Measurements from ENCODE around the gene COL10A1.

The COL10A1 gene

GRCh38 chr6:116073765-116074440 is 52.0 kb downstream of the COL10A1 start:
- TF ChIP-seq, protein P1, sequence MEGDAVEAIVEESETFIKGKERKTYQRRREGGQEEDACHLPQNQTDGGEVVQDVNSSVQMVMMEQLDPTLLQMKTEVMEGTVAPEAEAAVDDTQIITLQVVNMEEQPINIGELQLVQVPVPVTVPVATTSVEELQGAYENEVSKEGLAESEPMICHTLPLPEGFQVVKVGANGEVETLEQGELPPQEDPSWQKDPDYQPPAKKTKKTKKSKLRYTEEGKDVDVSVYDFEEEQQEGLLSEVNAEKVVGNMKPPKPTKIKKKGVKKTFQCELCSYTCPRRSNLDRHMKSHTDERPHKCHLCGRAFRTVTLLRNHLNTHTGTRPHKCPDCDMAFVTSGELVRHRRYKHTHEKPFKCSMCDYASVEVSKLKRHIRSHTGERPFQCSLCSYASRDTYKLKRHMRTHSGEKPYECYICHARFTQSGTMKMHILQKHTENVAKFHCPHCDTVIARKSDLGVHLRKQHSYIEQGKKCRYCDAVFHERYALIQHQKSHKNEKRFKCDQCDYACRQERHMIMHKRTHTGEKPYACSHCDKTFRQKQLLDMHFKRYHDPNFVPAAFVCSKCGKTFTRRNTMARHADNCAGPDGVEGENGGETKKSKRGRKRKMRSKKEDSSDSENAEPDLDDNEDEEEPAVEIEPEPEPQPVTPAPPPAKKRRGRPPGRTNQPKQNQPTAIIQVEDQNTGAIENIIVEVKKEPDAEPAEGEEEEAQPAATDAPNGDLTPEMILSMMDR (IDR thresholded peaks at IDR 0.05; ENCODE audit: borderline replicate concordance, insufficient read depth, low read depth, low read length) = no peak
- no peak overlapping the region for H3K4me3 ChIP-seq (ENCODE audit: low read depth, low read length)

- H3K4me3 ChIP-seq (ENCODE audit: low read depth, low read length) = no peak overlapping the region
- TF ChIP-seq, protein P1 (IDR thresholded peaks at IDR 0.05; ENCODE audit: borderline replicate concordance, insufficient read depth, low read depth, low read length) = no peak
Measured at GRCh38 chr6:116072368-116072767, 53.6 kb downstream of the COL10A1 start.

DNA sequence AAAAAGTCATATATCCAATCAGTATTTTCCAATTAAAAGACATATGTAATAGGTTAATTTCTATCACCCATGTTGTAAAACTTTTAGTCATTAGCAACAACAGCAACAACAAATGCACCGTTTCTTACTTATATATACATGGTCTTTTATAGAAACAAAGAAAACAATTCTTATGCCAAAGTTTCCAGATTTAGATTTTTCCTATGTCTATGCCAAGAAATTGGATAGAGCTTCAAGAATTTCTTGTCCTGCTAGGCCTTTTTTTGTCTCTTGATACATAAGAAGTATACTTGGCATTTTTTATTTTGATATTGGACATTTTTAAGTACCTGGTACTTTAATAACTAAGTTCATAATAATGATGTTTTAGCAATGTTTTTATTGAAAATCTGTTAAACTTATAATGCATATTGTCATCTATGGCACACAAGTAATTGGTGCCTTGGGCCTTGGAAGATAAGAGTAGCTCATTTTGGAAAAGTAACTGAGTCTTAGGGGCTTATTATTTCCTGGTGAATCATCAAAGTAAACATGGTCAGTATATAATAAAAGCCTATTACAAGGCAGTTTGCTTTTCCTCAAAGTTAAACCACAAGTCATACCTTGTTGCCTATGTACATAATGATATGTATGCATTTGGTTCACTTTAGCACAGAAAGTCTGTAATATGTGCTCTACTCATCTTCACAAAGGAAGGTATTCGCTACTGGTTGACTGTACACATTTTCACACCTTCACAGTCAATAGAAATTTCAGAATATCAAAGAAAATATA is 55.1 kb downstream of the COL10A1 start:
- no peak overlapping the region for H3K4me3 ChIP-seq (ENCODE audit: low read depth, low read length)
- TF ChIP-seq, protein P1 (IDR thresholded peaks at IDR 0.05; ENCODE audit: borderline replicate concordance, insufficient read depth, low read depth, low read length) = no peak

GRCh38 chr6:116070101-116070500 is 55.8 kb downstream of the COL10A1 start:
- TF ChIP-seq, protein P1 (IDR thresholded peaks at IDR 0.05; ENCODE audit: borderline replicate concordance, insufficient read depth, low read depth, low read length) = no peak
- no peak overlapping the region for H3K4me3 ChIP-seq (ENCODE audit: low read depth, low read length)
